DOHH2 (cell line): ENCODE measurements around the gene ACE2.

ENCODE experiments used
- H3F3A ChIP-seq: fragments of 200-600 bp; sonication (generic), shearing (Covaris generic); 2 replicates; pipeline ENCODE4 v1.6.0; 2016; ENCODE audit warnings: antibody characterized with exemption, mild to moderate bottlenecking; ENCODE audit not compliant: control insufficient read depth, insufficient read depth
- H3K27ac ChIP-seq: fragments of 200-600 bp; sonication (generic); 2 replicates; pipeline ENCODE4 v1.5.1; 2014; ENCODE audit warnings: low read depth, mild to moderate bottlenecking, low read length, moderate library complexity
- H3K27me3 ChIP-seq: fragments of 200-600 bp; sonication (generic); 2 replicates; pipeline ENCODE4 v1.6.1; 2014; ENCODE audit warnings: mild to moderate bottlenecking, low read length, mixed read lengths; ENCODE audit not compliant: control insufficient read depth
- H3K36me3 ChIP-seq: fragments of 200-600 bp; sonication (generic); 2 replicates; pipeline ENCODE4 v1.6.1; 2014; ENCODE audit warnings: mild to moderate bottlenecking, low read length, moderate library complexity, mixed read lengths; ENCODE audit not compliant: control insufficient read depth
- H3K4me1 ChIP-seq: fragments of 200-600 bp; sonication (generic); 2 replicates; pipeline ENCODE4 v1.6.1; 2014; ENCODE audit warnings: mild to moderate bottlenecking, low read length, mixed read lengths; ENCODE audit not compliant: control insufficient read depth
- H3K4me2 ChIP-seq: fragments of 200-600 bp; sonication (generic); 2 replicates; pipeline ENCODE4 v1.6.0; 2014; ENCODE audit warnings: mild to moderate bottlenecking, low read length, moderate library complexity
- H3K4me3 ChIP-seq: fragments of 200-600 bp; sonication (generic); 2 replicates; pipeline ENCODE4 v1.5.1; 2014; ENCODE audit warnings: mild to moderate bottlenecking, low read length, mixed read lengths
- H3K79me2 ChIP-seq: fragments of 200-600 bp; sonication (generic); 2 replicates; pipeline ENCODE4 v1.6.1; 2014; ENCODE audit warnings: mild to moderate bottlenecking, low read length, mixed read lengths; ENCODE audit not compliant: control insufficient read depth
- H3K9me2 ChIP-seq: fragments of 200-600 bp; sonication (generic); replicated peaks from 2 replicates; pipeline ENCODE4 v1.6.1; 2014; ENCODE audit warnings: mild to moderate bottlenecking, low read length, mixed read lengths; ENCODE audit not compliant: control insufficient read depth
- H3K9me3 ChIP-seq: fragments of 200-600 bp; sonication (generic); 2 replicates; pipeline ENCODE4 v1.6.1; 2014; ENCODE audit warnings: antibody characterized with exemption, low read length, mixed read lengths; ENCODE audit not compliant: control insufficient read depth, insufficient read depth
- H4K20me1 ChIP-seq: fragments of 200-600 bp; sonication (generic); 2 replicates; pipeline ENCODE4 v1.6.0; 2014; ENCODE audit warnings: low read depth, mild to moderate bottlenecking, antibody characterized with exemption, low read length, moderate library complexity; ENCODE audit not compliant: control insufficient read depth, insufficient read depth
- CTCF ChIP-seq: fragments of 200-600 bp; sonication (generic); IDR thresholded peaks from one replicate; pipeline ENCODE4 v1.5.1; 2014; ENCODE audit warnings: antibody characterized with exemption, mild to moderate bottlenecking, low read depth, low read length; ENCODE audit not compliant: poor library complexity, severe bottlenecking
- EZH2phosphoT487 ChIP-seq: fragments of 200-600 bp; sonication (generic); IDR thresholded peaks from 2 replicates; pipeline ENCODE4 v1.6.1; 2017; ENCODE audit warnings: borderline replicate concordance, mild to moderate bottlenecking, antibody characterized with exemption, low read length, moderate library complexity, mixed read lengths

Gene ACE2

GRCh38 chrX:15599461-15599860 is 1.3 kb downstream of the ACE2 start:
- no peak for TF ChIP-seq EZH2phosphoT487
- TF ChIP-seq CTCF, result no peak
- no peaks in the 10 kb centered on the region for H3K79me2 ChIP-seq
- no peaks in the 10 kb centered on the region for H3K36me3 ChIP-seq
- no peaks in the 10 kb centered on the region for H3F3A ChIP-seq
- H3K4me3 ChIP-seq, result no peak overlapping the region
- H3K9me3 ChIP-seq, result no peaks in the 10 kb centered on the region
- no peaks in the 10 kb centered on the region for H3K4me1 ChIP-seq
- H3K27me3 ChIP-seq, result no peaks in the 10 kb centered on the region
- H3K4me2 ChIP-seq, result no peak overlapping the region
- no peak overlapping the region for H3K27ac ChIP-seq
- H4K20me1 ChIP-seq, result no peaks in the 10 kb centered on the region
- H3K9me2 ChIP-seq, result no peaks in the 10 kb centered on the region

GRCh38 chrX:15598026-15598425 is 2.7 kb downstream of the ACE2 start:
- Histone ChIP-seq H3K4me1 (no peaks in the 10 kb centered on the region), H3K27ac (no peak overlapping the region)
- TF ChIP-seq CTCF (no peak), EZH2phosphoT487 (no peak)

DNA sequence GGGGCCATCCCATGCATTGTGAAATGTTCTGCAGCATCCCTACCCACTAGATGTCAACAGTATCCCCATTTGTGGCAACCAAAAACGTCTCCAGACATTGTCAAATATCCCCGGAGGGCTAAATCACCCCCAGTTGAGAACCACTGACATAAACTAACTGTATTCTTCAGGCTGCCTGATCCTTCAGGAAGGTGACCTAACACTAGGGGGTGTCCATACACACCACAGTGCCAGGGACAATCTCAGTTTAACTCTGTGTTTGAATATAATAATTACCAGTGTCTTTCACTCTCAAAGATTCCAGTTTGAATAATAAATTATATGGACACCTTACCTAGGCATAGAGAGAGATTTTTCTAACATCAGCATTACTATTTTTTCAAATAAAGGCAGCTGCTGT is 6.4 kb downstream of the ACE2 start:
- Histone ChIP-seq H3K9me2 (no peaks in the 10 kb centered on the region), H3K4me2 (no peak overlapping the region), H4K20me1 (no peaks in the 10 kb centered on the region), H3K27ac (no peak overlapping the region), H3K9me3 (no peaks in the 10 kb centered on the region), H3K79me2 (no peaks in the 10 kb centered on the region), H3K4me3 (no peak overlapping the region), H3K36me3 (no peaks in the 10 kb centered on the region), H3K27me3 (no peaks in the 10 kb centered on the region), H3K4me1 (no peaks in the 10 kb centered on the region), H3F3A (no peaks in the 10 kb centered on the region)
- no peak for TF ChIP-seq CTCF
- TF ChIP-seq EZH2phosphoT487, result no peak

More at GRCh38 chrX:15598026-15598425, 2.7 kb downstream of the ACE2 start:
- no peaks in the 10 kb centered on the region for H3K9me3 ChIP-seq
- H3F3A ChIP-seq, result no peaks in the 10 kb centered on the region
- no peaks in the 10 kb centered on the region for H3K9me2 ChIP-seq
- H3K36me3 ChIP-seq, result no peaks in the 10 kb centered on the region
- H4K20me1 ChIP-seq, result no peaks in the 10 kb centered on the region
- no peaks in the 10 kb centered on the region for H3K27me3 ChIP-seq
- no peaks in the 10 kb centered on the region for H3K79me2 ChIP-seq
- H3K4me2 ChIP-seq, result no peak overlapping the region
- H3K4me3 ChIP-seq, result no peak overlapping the region
